ENCODE data around the gene TFR2. TPM values are rescaled to one million over a fixed set of nuclear protein-coding genes. Genes with fewer than 3 reads are reported as not detected.

TFR2 gene
- total and polyA plus RNA-seq, 2 of the 13 experiments (the other 11 are each of a cell fraction or from before 2014, with no cell fraction given), result 36.9 to 64.2 TPM

DNA sequence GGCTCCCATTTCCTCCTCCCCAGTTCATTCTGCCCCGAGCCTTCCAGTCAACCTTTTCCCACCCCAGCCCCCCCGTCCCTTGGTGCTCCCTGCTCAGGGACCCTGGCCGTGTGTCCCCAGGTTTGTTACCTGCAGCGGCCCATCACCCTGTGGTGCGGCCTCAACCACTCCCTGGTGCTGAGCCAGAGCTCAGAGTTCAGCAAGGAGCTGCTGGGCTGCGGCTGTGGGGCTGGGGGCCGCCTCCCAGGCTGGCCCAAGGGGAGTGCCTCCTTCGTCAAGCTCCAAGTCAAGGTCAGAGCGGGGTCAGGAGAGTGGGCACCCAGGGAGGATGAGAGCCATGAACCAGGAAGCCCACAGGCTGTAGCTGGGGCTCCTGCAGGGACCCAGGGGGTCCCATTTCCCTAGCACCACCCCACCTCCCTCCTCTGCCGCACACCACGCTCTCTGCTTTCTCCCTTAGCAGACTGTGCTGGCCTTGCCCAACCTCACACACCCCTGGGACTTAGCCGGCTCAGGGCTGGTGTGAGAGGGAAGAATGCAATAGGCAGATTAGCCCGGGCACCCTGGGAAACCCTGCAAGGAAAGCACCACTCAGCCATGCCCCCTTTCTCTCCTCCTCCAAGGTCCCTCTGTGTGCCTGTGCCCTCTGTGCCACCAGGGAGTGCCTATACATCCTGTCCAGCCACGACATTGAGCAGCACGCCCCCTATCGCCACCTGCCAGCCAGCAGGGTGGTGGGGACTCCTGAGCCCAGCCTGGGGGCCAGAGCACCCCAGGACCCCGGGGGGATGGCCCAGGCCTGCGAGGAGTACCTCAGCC lies 41.2 kb downstream of the TFR2 start (continued):
- TF ChIP-seq, protein P1, sequence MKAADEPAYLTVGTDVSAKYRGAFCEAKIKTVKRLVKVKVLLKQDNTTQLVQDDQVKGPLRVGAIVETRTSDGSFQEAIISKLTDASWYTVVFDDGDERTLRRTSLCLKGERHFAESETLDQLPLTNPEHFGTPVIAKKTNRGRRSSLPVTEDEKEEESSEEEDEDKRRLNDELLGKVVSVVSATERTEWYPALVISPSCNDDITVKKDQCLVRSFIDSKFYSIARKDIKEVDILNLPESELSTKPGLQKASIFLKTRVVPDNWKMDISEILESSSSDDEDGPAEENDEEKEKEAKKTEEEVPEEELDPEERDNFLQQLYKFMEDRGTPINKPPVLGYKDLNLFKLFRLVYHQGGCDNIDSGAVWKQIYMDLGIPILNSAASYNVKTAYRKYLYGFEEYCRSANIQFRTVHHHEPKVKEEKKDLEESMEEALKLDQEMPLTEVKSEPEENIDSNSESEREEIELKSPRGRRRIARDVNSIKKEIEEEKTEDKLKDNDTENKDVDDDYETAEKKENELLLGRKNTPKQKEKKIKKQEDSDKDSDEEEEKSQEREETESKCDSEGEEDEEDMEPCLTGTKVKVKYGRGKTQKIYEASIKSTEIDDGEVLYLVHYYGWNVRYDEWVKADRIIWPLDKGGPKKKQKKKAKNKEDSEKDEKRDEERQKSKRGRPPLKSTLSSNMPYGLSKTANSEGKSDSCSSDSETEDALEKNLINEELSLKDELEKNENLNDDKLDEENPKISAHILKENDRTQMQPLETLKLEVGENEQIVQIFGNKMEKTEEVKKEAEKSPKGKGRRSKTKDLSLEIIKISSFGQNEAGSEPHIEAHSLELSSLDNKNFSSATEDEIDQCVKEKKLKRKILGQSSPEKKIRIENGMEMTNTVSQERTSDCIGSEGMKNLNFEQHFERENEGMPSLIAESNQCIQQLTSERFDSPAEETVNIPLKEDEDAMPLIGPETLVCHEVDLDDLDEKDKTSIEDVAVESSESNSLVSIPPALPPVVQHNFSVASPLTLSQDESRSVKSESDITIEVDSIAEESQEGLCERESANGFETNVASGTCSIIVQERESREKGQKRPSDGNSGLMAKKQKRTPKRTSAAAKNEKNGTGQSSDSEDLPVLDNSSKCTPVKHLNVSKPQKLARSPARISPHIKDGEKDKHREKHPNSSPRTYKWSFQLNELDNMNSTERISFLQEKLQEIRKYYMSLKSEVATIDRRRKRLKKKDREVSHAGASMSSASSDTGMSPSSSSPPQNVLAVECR (CRISPR knock-in tag; IDR thresholded peaks at IDR 0.05; ENCODE audit: borderline replicate concordance), result peak; percentile 22; the same call in 1 of the 2 replicates
- TF ChIP-seq PATZ1 (CRISPR knock-in tag; IDR thresholded peaks at IDR 0.05), result peak; percentile 50
- TF ChIP-seq HNF4A (CRISPR knock-in tag; IDR thresholded peaks at IDR 0.05), result 0 out of 2 replicates have a peak, but pooled peaks have one; percentile 21
- TF ChIP-seq POLR2AphosphoS5 (IDR thresholded peaks at IDR 0.05; ENCODE audit: low read depth, low read length), result no peak
- TF ChIP-seq RAD21 (CRISPR knock-in tag; IDR thresholded peaks at IDR 0.05), result 0 out of 2 replicates have a peak, but pooled peaks have one; percentile 23
- peak; percentile 45; the same call in 1 of the 2 replicates for TF ChIP-seq HNF1B (CRISPR knock-in tag; IDR thresholded peaks at IDR 0.05)
- TF ChIP-seq PITX1 (CRISPR knock-in tag; IDR thresholded peaks at IDR 0.05), result no peak
- TF ChIP-seq NCOA5 (CRISPR knock-in tag; IDR thresholded peaks at IDR 0.05), result no peak
- TF ChIP-seq ETV5 (CRISPR knock-in tag; IDR thresholded peaks at IDR 0.05; ENCODE audit: borderline replicate concordance), result 0 out of 2 replicates have a peak, but pooled peaks have one; percentile 34
- TF ChIP-seq LCORL (IDR thresholded peaks at IDR 0.05), result no peak
- 0 out of 2 replicates have a peak, but pooled peaks have one; percentile 28 for TF ChIP-seq LCORL (CRISPR knock-in tag; IDR thresholded peaks at IDR 0.05)
- TF ChIP-seq ZNF432 (CRISPR knock-in tag; IDR thresholded peaks at IDR 0.05; ENCODE audit: borderline replicate concordance), result no peak
- TF ChIP-seq FOXP1 (IDR thresholded peaks at IDR 0.05), result no peak
- TF ChIP-seq FOXP1 (CRISPR knock-in tag; IDR thresholded peaks at IDR 0.05), result no peak
- TF ChIP-seq ZNF687 (CRISPR knock-in tag; IDR thresholded peaks at IDR 0.05), result peak; percentile 29; the same call in 1 of the 2 replicates
